ENCODE measurements around the gene SCN3A.

The SCN3A gene

DNA sequence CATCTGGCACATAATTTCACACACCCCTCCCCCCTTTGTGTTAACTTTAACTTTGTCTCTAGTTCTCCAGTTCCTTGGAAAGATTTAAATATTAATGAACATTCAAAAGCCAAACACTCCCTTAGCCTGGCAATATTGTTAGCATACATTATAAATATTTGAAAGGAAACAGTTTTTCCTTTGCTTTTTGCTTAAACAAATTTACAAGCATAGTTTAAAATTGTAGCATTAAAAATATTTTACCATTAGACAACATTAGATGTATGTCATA is 135.4 kb downstream of the SCN3A start:
- intact Hi-C loops (cut with DNase I), result no loop called here

DNA sequence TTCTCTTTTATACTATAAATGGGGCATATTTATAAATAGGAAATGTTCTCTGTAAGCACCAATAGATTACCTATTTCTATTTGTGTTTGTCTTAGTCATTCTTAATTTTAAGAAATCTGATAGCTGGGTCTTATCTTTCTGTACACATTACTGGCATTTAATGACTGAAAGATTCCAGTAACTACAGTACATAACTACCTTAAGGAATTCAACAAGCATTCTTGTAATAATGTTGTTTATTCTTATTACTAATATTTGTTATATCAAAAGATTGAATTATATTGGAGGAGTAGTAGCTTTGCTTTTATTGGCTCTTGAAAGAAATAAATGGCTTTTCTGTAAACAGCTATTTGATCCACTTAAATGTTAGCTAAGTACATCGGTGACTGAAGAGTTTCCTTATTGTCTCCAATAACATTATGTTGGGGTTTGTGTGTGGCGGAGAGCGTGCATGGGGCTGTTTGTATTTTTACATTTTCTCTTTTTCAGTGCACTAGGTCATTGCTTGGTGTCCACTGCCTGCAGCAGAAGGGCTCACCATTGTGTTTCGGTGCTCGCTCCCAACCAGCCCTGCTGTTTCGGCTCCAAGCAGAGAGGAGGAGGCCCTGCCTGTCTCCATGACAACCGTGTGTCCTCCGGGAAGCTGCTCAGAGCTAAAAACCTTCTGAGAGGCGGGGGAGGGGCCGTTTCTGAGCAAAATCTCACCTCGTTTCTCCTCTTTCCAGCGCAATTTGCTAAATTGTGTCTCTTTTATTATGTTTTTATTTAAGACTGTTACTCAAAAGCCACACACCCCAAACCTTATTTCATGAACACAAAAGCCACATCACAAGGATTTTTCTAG is 136.0 kb downstream of the SCN3A start:
- intact Hi-C loops (cut with DNase I), result no loop called here
- peak; percentile 66 to 95 (median 86) for DNase-seq

More for the DNA sequence above, 135.4 kb downstream of the SCN3A start:
- DNase-seq, result no peak

DNA sequence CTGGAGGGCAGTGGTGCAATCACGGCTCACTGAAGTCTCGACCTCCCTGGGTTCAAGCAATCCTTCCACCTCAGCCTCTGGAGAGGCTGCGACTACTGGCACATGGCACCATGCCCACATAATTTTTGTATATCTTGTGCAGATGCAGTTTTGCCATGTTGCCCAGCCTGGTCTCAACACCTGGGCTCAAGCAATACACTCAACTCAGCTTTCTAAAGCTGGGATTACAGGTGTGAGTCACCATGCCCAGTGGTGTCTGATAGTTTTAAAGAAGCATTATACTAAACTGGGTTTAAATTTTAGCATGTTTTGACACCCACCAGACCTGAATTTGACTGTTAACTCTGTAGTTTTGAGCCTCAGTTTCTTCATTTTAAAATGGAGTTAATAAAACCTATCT is 139.1 kb downstream of the SCN3A start:
- no peak for DNase-seq
- intact Hi-C loops (cut with DNase I), result no loop called here

DNA sequence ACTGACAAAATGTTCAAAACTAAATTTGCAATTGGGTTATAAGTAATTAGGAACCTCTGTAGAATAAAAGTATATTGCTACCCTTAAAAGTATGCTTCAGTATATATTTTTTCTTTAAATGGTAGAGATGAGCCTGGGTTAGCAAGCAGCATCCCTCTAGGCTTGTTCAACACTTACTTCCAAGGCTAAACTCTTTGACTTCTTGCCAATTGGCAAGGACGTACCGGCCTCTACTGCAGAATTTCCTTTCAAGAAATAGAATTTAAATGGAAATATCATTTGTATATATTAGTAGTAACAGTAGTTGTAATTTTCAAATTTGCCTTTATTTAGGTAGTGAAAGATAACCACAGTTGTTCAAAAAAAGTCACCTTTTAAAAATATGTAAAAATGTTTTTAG is 143.4 kb downstream of the SCN3A start:
- intact Hi-C loops (cut with DNase I), result no loop called here
- no peak for DNase-seq

DNA sequence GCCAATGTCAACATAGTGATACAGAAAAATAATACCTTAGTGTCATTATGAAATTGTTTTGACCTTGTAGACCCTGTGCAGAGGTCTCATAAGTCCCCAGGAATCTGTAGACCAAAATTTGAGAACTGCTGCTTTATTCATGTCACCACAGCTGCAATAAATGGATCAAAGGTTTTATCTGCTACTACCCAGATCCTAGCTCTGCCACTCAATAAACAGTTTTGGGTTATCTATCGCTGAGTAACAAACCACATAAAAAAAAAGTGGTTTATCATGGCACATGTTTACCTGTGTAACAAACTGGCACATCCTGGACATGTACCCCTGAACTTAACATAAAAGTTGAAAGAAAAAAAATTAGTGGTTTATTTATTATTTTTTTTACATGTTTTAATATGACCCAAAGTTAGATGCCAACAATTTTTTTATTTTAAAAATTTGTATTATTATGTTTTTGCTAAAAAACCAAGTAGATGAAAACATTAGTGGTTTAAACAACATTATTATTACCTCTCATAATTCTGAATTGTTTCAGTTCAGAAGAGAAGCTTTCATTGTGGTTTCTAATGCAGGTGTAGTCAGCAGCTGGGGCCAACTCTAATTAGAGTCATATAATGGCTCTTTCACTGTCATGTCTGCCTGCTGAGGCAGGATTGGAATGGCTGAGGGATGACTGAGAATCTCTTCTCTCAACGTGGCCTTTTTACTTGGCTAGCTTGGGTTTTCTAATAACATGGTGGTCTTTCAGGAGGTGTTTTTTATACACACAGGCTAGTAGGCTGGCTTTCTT is 145.2 kb downstream of the SCN3A start:
- intact Hi-C loops (cut with DNase I), result no loop called here
- DNase-seq, result no peak

DNA sequence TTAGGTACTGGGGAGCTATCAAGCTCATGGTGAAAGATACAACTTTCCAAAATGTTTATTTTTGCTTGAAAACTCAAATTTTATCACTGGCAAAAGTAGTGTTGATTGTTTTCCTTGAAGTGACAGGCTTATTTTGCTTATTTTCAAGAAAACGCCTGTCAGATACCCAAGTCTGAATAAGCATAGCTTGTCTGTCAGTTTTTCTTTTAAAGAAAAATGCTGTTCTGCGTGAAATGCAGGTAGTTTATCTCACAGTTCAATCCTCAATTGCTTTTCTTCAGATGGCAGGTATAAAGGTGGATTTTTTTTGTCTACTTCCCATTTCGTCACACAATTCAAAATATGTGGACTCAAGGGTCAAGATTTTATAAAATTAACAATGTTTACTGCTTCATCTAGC is 145.9 kb downstream of the SCN3A start:
- no peak for DNase-seq
- intact Hi-C loops (cut with DNase I), result no loop called here

DNA sequence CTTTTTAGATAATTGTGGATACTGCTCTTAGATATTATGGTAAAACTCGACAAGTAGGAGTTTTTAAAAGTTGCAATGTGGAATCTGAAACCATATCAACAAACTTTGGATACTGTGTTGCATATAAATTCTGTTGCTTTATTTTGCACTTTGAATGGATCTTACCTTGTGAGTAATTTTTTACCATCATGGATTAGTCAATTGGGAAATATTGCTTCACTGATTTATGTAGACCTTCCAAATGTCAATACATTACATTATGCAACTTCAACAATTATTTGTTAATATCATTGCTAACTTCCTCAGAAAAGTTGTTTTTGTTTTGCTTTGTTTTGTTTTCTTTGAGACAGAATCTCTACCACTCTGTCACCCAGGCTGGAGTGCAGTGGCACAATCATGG is 146.5 kb downstream of the SCN3A start:
- no peak for DNase-seq
- intact Hi-C loops (cut with DNase I), result no loop called here

DNA sequence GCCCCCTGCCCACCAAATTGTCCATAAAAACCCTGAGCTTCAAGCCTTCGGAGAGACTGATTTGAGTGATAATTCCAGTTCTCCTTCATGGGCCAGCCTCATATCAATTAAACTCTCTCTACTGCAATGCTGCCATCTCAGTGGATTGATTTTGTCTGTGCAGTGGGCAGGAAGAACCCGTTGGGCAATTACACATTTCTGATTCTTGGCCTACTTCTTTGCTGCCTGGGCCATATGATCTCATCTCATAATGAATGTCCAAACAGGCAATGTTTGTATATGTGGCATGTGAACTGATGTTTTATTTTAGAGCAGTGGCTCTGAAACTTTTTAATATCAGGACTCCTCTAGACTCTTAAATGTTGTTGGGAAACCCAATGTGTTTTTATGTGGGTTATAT is 147.3 kb downstream of the SCN3A start:
- intact Hi-C loops (cut with DNase I), result no loop called here
- no peak for DNase-seq

DNA sequence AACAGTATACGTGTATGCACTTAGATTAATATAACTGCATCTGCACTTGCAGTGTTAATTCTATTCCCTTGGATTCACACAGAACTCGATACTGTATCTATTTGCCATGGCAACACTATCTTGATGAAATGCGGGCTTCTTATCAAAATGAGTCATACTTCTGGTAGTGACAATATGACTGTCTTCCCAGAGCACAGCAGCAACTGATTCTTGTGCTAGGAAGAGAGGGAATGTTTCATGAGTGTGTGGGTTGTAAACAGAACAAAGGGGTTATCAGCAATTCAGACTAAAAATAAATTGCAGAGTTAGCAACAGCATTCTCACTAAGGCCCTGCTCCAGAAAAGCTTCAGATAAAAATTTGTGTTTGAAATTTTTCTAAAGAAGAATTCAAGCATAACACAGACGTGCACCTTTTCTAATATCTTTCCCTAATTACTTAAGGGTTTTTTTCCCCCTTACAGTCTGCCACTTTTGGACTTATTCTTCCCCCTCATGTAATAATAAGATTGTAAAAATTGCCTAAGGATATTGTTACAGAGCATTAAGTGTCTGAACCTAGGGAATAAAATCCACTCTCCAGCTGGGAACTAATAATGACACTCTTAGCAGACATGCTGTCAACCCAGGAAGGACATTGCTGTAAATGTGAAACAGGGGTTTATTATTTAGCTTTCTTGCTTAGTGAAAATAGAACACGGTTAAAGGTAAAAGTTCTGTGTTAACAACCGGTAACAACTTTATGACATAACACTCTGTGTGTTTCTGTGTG is 148.6 kb downstream of the SCN3A start:
- intact Hi-C loops (cut with DNase I), result no loop called here
- peak in 8 of 42 donors; percentile 17 to 60 (median 35) for DNase-seq

DNA sequence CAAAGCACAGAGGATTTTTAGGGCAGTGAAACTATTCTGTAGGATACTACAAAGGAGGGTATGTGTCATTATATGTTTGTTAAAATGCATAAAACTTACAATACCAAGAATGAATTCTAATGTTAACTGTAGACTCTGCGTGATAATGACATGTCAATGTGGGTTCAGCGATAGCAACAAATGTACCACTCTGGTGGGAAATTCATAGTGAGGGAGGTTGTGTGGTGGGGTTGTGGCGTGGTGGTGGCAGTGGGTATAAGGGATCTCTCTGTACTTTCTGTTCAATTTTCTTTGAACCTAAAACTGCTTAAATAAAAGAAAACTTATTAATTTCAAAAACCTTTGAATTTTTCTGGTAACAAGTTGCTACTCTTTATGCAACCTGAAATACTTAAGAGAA is 149.2 kb downstream of the SCN3A start:
- intact Hi-C loops (cut with DNase I), result no loop called here
- no peak for DNase-seq

DNA sequence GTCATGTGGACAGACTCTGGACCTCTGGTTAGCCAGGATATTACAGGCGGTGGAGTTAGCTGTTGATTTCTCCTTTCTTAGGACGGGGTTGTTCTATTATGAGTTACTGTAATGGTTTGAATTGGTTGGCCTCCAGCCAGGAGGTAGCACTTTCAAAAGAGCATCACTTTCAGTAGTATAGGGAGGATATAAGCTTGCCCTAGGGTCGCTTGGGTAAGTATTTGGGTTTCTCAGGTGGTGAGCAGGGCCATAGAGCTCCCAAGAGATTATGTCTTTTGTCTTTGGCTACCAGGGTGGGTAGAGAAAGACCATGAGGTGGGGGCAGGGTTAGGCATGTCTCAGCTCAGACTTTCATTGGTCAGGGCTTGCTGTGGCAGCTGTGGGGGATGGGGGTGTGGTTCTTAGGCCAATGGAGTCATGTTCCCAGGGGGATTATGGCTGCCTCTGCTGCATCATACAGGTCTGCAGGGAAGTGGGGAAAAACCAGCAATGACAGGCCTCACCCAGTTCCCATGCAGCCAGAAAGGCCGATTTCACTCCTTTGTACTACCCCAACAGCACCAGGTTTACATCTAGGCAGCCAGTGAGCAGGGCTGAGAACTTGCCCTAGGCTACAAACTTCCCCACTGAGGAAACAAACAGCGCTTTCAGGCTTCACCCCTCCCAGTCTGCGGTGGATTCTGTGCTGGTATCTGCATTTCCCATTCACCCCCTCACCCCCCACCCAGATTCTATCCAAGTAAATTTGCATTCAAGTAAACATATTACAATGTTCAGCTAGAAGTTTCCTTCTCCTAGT is 159.1 kb downstream of the SCN3A start:
- DNase-seq, result no peak
- intact Hi-C loops (cut with DNase I), result no loop called here

Measured in head of caudate nucleus (tissue), 42 donors.